Keratinocyte (primary cell): ENCODE data around the gene LPCAT2. TPM values are rescaled to one million over a fixed set of nuclear protein-coding genes. Genes with fewer than 3 reads are reported as not detected.
A peak's percentile ranks its signal among the peaks of the same experiment; 100 is the strongest.

Source experiments
- DNase-seq: peaks from one replicate; pipeline ENCODE4 v3.0.0-alpha.2; 2011; ENCODE audit warnings: low read depth, missing footprints, low spot score
- FAIRE-seq: peaks from 2 replicates; lab custom pipeline; 2011; peaks lifted over from hg19 to GRCh38; lab: Jason Lieb, UNC
- H2AFZ ChIP-seq: 2 replicates; pipeline ENCODE4 v1.6.0; 2012; ENCODE audit warnings: low read length, control low read depth, inconsistent platforms; ENCODE audit not compliant: control insufficient read depth
- H3K27ac ChIP-seq: 2 replicates; pipeline ENCODE4 v1.5.1; 2011; ENCODE audit warnings: low read length; ENCODE audit not compliant: control insufficient read depth, insufficient read depth
- H3K27me3 ChIP-seq: 3 replicates; pipeline ENCODE4 v1.6.0; 2011; ENCODE audit warnings: low read length; ENCODE audit not compliant: control insufficient read depth, insufficient read depth; ENCODE audit errors: extremely low read depth
- H3K36me3 ChIP-seq, 2 experiments: 2 replicates in 1 of 2; 3 replicates in 1 of 2; pipeline ENCODE4 v1.5.1; 2011; ENCODE audit warnings: low read length in 2 of 2, mild to moderate bottlenecking in 1 of 2; ENCODE audit not compliant: control insufficient read depth in 2 of 2, insufficient read depth in 2 of 2; ENCODE audit errors: extremely low read depth in 1 of 2
- H3K4me1 ChIP-seq: 3 replicates; pipeline ENCODE4 v1.5.1; 2011; ENCODE audit warnings: low read length; ENCODE audit not compliant: control insufficient read depth, insufficient read depth; ENCODE audit errors: extremely low read depth
- H3K4me2 ChIP-seq: 3 replicates; pipeline ENCODE4 v1.6.0; 2011; ENCODE audit warnings: low read depth, low read length; ENCODE audit not compliant: control insufficient read depth, insufficient read depth; ENCODE audit errors: extremely low read depth
- H3K4me3 ChIP-seq, 3 experiments: fragments of 200-600 bp in 1 of 3; sonication (generic) in 1 of 3; 2 replicates in 2 of 3; 3 replicates in 1 of 3; pipeline ENCODE4 v1.5.1; 2011 to 2016; ENCODE audit warnings: low read length in 3 of 3, mild to moderate bottlenecking in 3 of 3, control low read depth in 2 of 3, inconsistent platforms in 1 of 3, low read depth in 1 of 3, mixed read lengths in 1 of 3, mixed run types in 1 of 3, moderate library complexity in 1 of 3; ENCODE audit not compliant: control insufficient read depth in 2 of 3, insufficient read depth in 2 of 3; ENCODE audit errors: extremely low read depth in 1 of 3
- H3K79me2 ChIP-seq: 2 replicates; pipeline ENCODE4 v1.6.0; 2012; ENCODE audit warnings: low read length; ENCODE audit not compliant: control insufficient read depth, insufficient read depth
- H3K9ac ChIP-seq: 3 replicates; pipeline ENCODE4 v1.6.0; 2011; ENCODE audit warnings: low read length; ENCODE audit not compliant: control insufficient read depth, insufficient read depth; ENCODE audit errors: extremely low read depth
- H3K9me1 ChIP-seq: 3 replicates; pipeline ENCODE4 v1.6.0; 2011; ENCODE audit warnings: low read length; ENCODE audit not compliant: control insufficient read depth, insufficient read depth; ENCODE audit errors: extremely low read depth
- H3K9me3 ChIP-seq: 2 replicates; pipeline ENCODE4 v1.5.1; 2012; ENCODE audit warnings: low read depth, low read length; ENCODE audit not compliant: control insufficient read depth
- H4K20me1 ChIP-seq: 3 replicates; pipeline ENCODE4 v1.6.0; 2011; ENCODE audit warnings: low read length; ENCODE audit not compliant: control insufficient read depth, insufficient read depth; ENCODE audit errors: extremely low read depth
- CTCF ChIP-seq, 3 experiments: IDR thresholded peaks in 1 of 3; conservative IDR thresholded peaks in 1 of 3; optimal IDR thresholded peaks in 1 of 3; 2 replicates in 2 of 3; 3 replicates in 1 of 3; pipeline versions ENCODE3 to v1.5.1; 2011; ENCODE audit warnings: low read length in 3 of 3, mild to moderate bottlenecking in 3 of 3, moderate library complexity in 2 of 3, control low read depth in 1 of 3, inconsistent platforms in 1 of 3; ENCODE audit not compliant: insufficient read depth in 2 of 3; ENCODE audit errors: extremely low read depth in 1 of 3
- EZH2 ChIP-seq: IDR thresholded peaks from one replicate; pipeline ENCODE4 v1.6.1; 2012; ENCODE audit warnings: inconsistent platforms, mild to moderate bottlenecking, low read length, moderate library complexity
- dilution Hi-C: fragments of 300-500 bp; cut with MboI; formaldehyde crosslinking; loops from one replicate; pipeline ENCODE4 v1.7.0; 2020; ENCODE audit warnings: low sequenced_read_pairs; ENCODE audit not compliant: extremely low pct_ligation_motif_present
- polyA plus RNA-seq, 5 experiments: library from polyadenylated mRNA; depleted of rRNA in 3 of 5; stranded (reverse) in 3 of 5; stranded (forward) in 1 of 5; unstranded in 1 of 5; fragments of >200 nt; gene quantifications; 1 replicate in 1 of 5; 2 replicates in 3 of 5; 3 replicates in 1 of 5; pipeline versions ENCODE4 v1.2.1 to v1.2.3, GENCODE V29; 2011 to 2012; ENCODE audit warnings: missing spikeins in 2 of 5, low read depth in 1 of 5, low replicate concordance in 1 of 5

The LPCAT2 gene
- polyA plus RNA-seq, 1 donor (not counting 4 experiments of a cell fraction or from before 2014, with no cell fraction given) = 54.4 TPM

GRCh38 chr16:55468352-55468990 is 40.4 kb upstream of the LPCAT2 start:
- H3K27me3 ChIP-seq = no peaks in the 10 kb centered on the region
- H4K20me1 ChIP-seq = no peaks in the 10 kb centered on the region
- H3K9ac ChIP-seq = no peak overlapping the region
- H3K4me2 ChIP-seq = no peak overlapping the region
- no peaks in the 10 kb centered on the region for H3K9me3 ChIP-seq
- H3K4me3 ChIP-seq = no peak overlapping the region
- H3K36me3 ChIP-seq = no peaks in the 10 kb centered on the region
- dilution Hi-C loops = no loop called here
- H2AFZ ChIP-seq = no peak overlapping the region
- no peaks in the 10 kb centered on the region for H3K9me1 ChIP-seq
- H3K79me2 ChIP-seq = no peaks in the 10 kb centered on the region
- FAIRE-seq (no peak), DNase-seq (no peak)
- H3K4me1 ChIP-seq = peaks cover 32% of the 10 kb centered on the region
- no peak overlapping the region for H3K27ac ChIP-seq
- TF ChIP-seq CTCF (optimal IDR thresholded peaks at IDR 0.05 in 1 of 3, IDR thresholded peaks at IDR 0.05 in 1 of 3, conservative IDR thresholded peaks at IDR 0.05 in 1 of 3; ENCODE audit: extremely low read depth in 1 of 3, insufficient read depth in 2 of 3, low read length in 3 of 3) (no peak), EZH2 (no peak)

- Histone ChIP-seq H3K9ac (peak overlapping the region; percentile 25), H4K20me1 (no peaks in the 10 kb centered on the region), H3K27me3 (no peaks in the 10 kb centered on the region), H3K9me3 (no peaks in the 10 kb centered on the region), H3K36me3 (no peaks in the 10 kb centered on the region), H3K4me2 (no peak overlapping the region), H3K27ac (peak overlapping the region; percentile 73), H3K9me1 (no peaks in the 10 kb centered on the region), H3K4me1 (peaks cover 32% of the 10 kb centered on the region), H3K4me3 (no peak overlapping the region), H2AFZ (peak overlapping the region; percentile 72), H3K79me2 (no peaks in the 10 kb centered on the region)
- no peak for DNase-seq
- no peak for FAIRE-seq
- TF ChIP-seq EZH2 (no peak), CTCF (optimal IDR thresholded peaks at IDR 0.05 in 1 of 3, IDR thresholded peaks at IDR 0.05 in 1 of 3, conservative IDR thresholded peaks at IDR 0.05 in 1 of 3; ENCODE audit: extremely low read depth in 1 of 3, insufficient read depth in 2 of 3, low read length in 3 of 3) (no peak)
- dilution Hi-C loops = no loop called here
Observed at GRCh38 chr16:55469821-55470532, 38.9 kb upstream of the LPCAT2 start.
